Endothelial cell of umbilical vein (primary cell): ENCODE measurements around the gene AMELX. TPM values are rescaled to one million over a fixed set of nuclear protein-coding genes. Genes with fewer than 3 reads are reported as not detected.

Source experiments
- BruUV-seq: library from RNA; stranded (reverse); fragments of 400-500 nt; replicated peaks from 2 replicates; lab custom pipeline; 2021; lab: Mats Ljungman, UMichigan
- CTCF ChIA-PET: fragments of 300-600, 350-600 bp; sonication (Branson Sonifier 250); formaldehyde crosslinking; loops from one replicate; lab custom pipeline; 2021; ENCODE audit warnings: antibody characterized with exemption, inconsistent platforms; lab: Charles Lee
- POLR2A ChIA-PET: fragments of 300-600, 350-600 bp; sonication (Branson Sonifier 250); formaldehyde crosslinking; loops from one replicate; lab custom pipeline; 2021; ENCODE audit warnings: antibody characterized with exemption, inconsistent platforms; lab: Charles Lee
- DNase-seq: peaks from one replicate; pipeline ENCODE4 v3.0.0-alpha.2; 2011; ENCODE audit warnings: low read depth, low spot score
- FAIRE-seq: peaks from 2 replicates; lab custom pipeline; 2011; peaks lifted over from hg19 to GRCh38; lab: Jason Lieb, UNC
- H2AFZ ChIP-seq: 2 replicates; pipeline ENCODE4 v1.6.0; 2012; ENCODE audit warnings: low read depth, low read length, control low read depth, inconsistent platforms
- H3K27ac ChIP-seq: 2 replicates; pipeline ENCODE4 v1.5.1; 2011; ENCODE audit warnings: low read depth, mild to moderate bottlenecking, control low read depth, low read length, moderate library complexity; ENCODE audit not compliant: insufficient read depth
- H3K27me3 ChIP-seq, 2 experiments: 2 replicates each; pipeline versions ENCODE4 v1.6.0 to v1.6.1; 2011; ENCODE audit warnings: low read length in 2 of 2, mixed read lengths in 1 of 2; ENCODE audit not compliant: control insufficient read depth in 2 of 2, insufficient read depth in 2 of 2
- H3K36me3 ChIP-seq, 2 experiments: 2 replicates in 1 of 2; 3 replicates in 1 of 2; pipeline ENCODE4 v1.5.1; 2011; ENCODE audit warnings: low read length in 2 of 2, mild to moderate bottlenecking in 1 of 2, moderate library complexity in 1 of 2; ENCODE audit not compliant: control insufficient read depth in 2 of 2, insufficient read depth in 2 of 2; ENCODE audit errors: extremely low read depth in 1 of 2
- H3K4me1 ChIP-seq: 3 replicates; pipeline ENCODE4 v1.5.1; 2011; ENCODE audit warnings: mild to moderate bottlenecking, low read length; ENCODE audit not compliant: control insufficient read depth, insufficient read depth; ENCODE audit errors: extremely low read depth
- H3K4me2 ChIP-seq: 2 replicates; pipeline ENCODE4 v1.6.1; 2011; ENCODE audit warnings: low read length, control low read depth, mixed read lengths; ENCODE audit not compliant: insufficient read depth
- H3K4me3 ChIP-seq, 3 experiments: fragments of 200-600 bp in 1 of 3; sonication (generic), shearing (Covaris generic) in 1 of 3; replicated peaks in 1 of 3; 2 replicates each; pipeline ENCODE4 v1.5.1; 2011 to 2016; ENCODE audit warnings: control low read depth in 3 of 3, low read length in 3 of 3, mild to moderate bottlenecking in 2 of 3, inconsistent platforms in 1 of 3, low read depth in 1 of 3, moderate library complexity in 1 of 3; ENCODE audit not compliant: insufficient read depth in 1 of 3
- H3K79me2 ChIP-seq: 2 replicates; pipeline ENCODE4 v1.6.0; 2012; ENCODE audit warnings: low read length, inconsistent platforms; ENCODE audit not compliant: control insufficient read depth, insufficient read depth
- H3K9ac ChIP-seq: replicated peaks from 2 replicates; pipeline ENCODE3; 2011; ENCODE audit warnings: low read length, control low read depth; ENCODE audit not compliant: insufficient read depth; ENCODE audit errors: extremely low read depth
- H3K9me1 ChIP-seq: replicated peaks from 3 replicates; pipeline ENCODE4 v1.6.0; 2011; ENCODE audit warnings: mild to moderate bottlenecking, low read length; ENCODE audit not compliant: control insufficient read depth, insufficient read depth; ENCODE audit errors: extremely low read depth
- H3K9me3 ChIP-seq: replicated peaks from 2 replicates; pipeline ENCODE4 v1.5.1; 2012; ENCODE audit warnings: low read length, inconsistent platforms; ENCODE audit not compliant: control insufficient read depth, insufficient read depth
- H4K20me1 ChIP-seq: replicated peaks from 2 replicates; pipeline ENCODE3; 2011; ENCODE audit warnings: mild to moderate bottlenecking, low read length; ENCODE audit not compliant: control insufficient read depth, insufficient read depth; ENCODE audit errors: extremely low read depth
- CTCF ChIP-seq, 2 donors: IDR thresholded peaks; 1 replicate in 1 of 2; 2 replicates in 1 of 2; pipeline ENCODE4 v1.5.1; 2011; ENCODE audit warnings: low read length in 2 of 2, mild to moderate bottlenecking in 2 of 2, moderate library complexity in 2 of 2, control low read depth in 1 of 2, inconsistent platforms in 1 of 2, low read depth in 1 of 2; ENCODE audit not compliant: insufficient read depth in 1 of 2; ENCODE audit errors: extremely low read depth in 1 of 2
- EZH2 ChIP-seq: IDR thresholded peaks from 2 replicates; pipeline ENCODE4 v1.6.1; 2012; ENCODE audit warnings: borderline replicate concordance, low read depth, mild to moderate bottlenecking, moderate library complexity, low read length, inconsistent platforms; ENCODE audit not compliant: severe bottlenecking
- FOS ChIP-seq: IDR thresholded peaks from 2 replicates; pipeline ENCODE4 v1.6.1; 2011; ENCODE audit warnings: mild to moderate bottlenecking, low read length, moderate library complexity, borderline replicate concordance; ENCODE audit not compliant: insufficient read depth
- GATA2 ChIP-seq: IDR thresholded peaks from 2 replicates; pipeline ENCODE4 v1.7.0; 2011; ENCODE audit warnings: low read depth, mild to moderate bottlenecking, moderate library complexity, mixed read lengths, low read length; ENCODE audit not compliant: insufficient read length, insufficient read depth
- JUN ChIP-seq: IDR thresholded peaks from 2 replicates; pipeline ENCODE4 v1.6.1; 2011; ENCODE audit warnings: borderline replicate concordance, low read depth; ENCODE audit not compliant: insufficient read length, insufficient read depth
- MAX ChIP-seq: IDR thresholded peaks from 2 replicates; pipeline ENCODE4 v1.6.1; 2011; ENCODE audit not compliant: insufficient read depth, insufficient read length
- MYC ChIP-seq: IDR thresholded peaks from one replicate; pipeline ENCODE4 v1.6.1; 2011; ENCODE audit warnings: mild to moderate bottlenecking, low read depth, low read length
- POLR2A ChIP-seq: IDR thresholded peaks from 2 replicates; pipeline ENCODE4 v1.6.1; 2012; ENCODE audit warnings: low read depth, mild to moderate bottlenecking, control low read depth, low read length
- POLR2AphosphoS5 ChIP-seq: IDR thresholded peaks from 2 replicates; pipeline ENCODE4 v1.6.1; 2012; ENCODE audit warnings: low read depth, mild to moderate bottlenecking, control low read depth, low read length, moderate library complexity; ENCODE audit not compliant: insufficient read depth
- dilution Hi-C: fragments of 300-500 bp; cut with MboI; formaldehyde crosslinking; loops from one replicate; pipeline ENCODE4 v1.15.0; 2019; ENCODE audit warnings: low sequenced_read_pairs; ENCODE audit not compliant: extremely low pct_ligation_motif_present
- intact Hi-C: fragments of 100-400 bp; cut with micrococcal nuclease; formaldehyde crosslinking; loops from one replicate; pipeline ENCODE4 v1.10.0; 2022
- polyA plus RNA-seq, 4 experiments: library from polyadenylated mRNA; depleted of rRNA in 3 of 4; stranded (reverse) in 3 of 4; unstranded in 1 of 4; fragments of >200 nt; gene quantifications; 2 replicates each; pipeline versions ENCODE4 v1.2.1 to v1.2.3, GENCODE V29; 2011 to 2012; ENCODE audit warnings: missing spikeins in 1 of 4
- total RNA-seq: library from RNA; stranded (reverse); gene quantifications from 2 replicates; pipeline ENCODE4 v1.2.3, GENCODE V29; 2021

The AMELX gene
- total and polyA plus RNA-seq, 2 donors (not counting 3 experiments of a cell fraction or from before 2014, with no cell fraction given), result not detected

GRCh38 chrX:11257711-11258110, 35.5 kb upstream of the AMELX start:
- Histone ChIP-seq H3K9ac (no peak overlapping the region), H3K4me3 (no peak overlapping the region), H3K27me3 (no peaks in the 10 kb centered on the region), H3K4me2 (no peak overlapping the region), H3K9me1 (no peaks in the 10 kb centered on the region), H2AFZ (no peak overlapping the region), H4K20me1 (no peaks in the 10 kb centered on the region), H3K4me1 (no peaks in the 10 kb centered on the region), H3K27ac (no peak overlapping the region), H3K36me3 (no peaks in the 10 kb centered on the region), H3K79me2 (no peaks in the 10 kb centered on the region), H3K9me3 (no peaks in the 10 kb centered on the region)
- TF ChIP-seq EZH2 (no peak), POLR2AphosphoS5 (no peak), FOS (no peak)
- intact Hi-C loops, result no loop called here
- CTCF ChIA-PET, result no interaction called here
- DNase-seq (no peak), FAIRE-seq (no peak)
- dilution Hi-C loops, result no loop called here
- BruUV-seq, result no TSS peak
- POLR2A ChIA-PET, result no interaction called here

GRCh38 chrX:11259437-11259836, 33.8 kb upstream of the AMELX start:
- H3K79me2 ChIP-seq, result no peaks in the 10 kb centered on the region
- CTCF ChIA-PET, result no interaction called here
- H3K27me3 ChIP-seq, result no peaks in the 10 kb centered on the region
- H3K4me3 ChIP-seq, result no peak overlapping the region
- H2AFZ ChIP-seq, result no peak overlapping the region
- no peak overlapping the region for H3K9ac ChIP-seq
- intact Hi-C loops, result no loop called here
- dilution Hi-C loops, result no loop called here
- POLR2A ChIA-PET, result no interaction called here
- H3K9me1 ChIP-seq, result no peaks in the 10 kb centered on the region
- H3K4me1 ChIP-seq, result no peaks in the 10 kb centered on the region
- H3K36me3 ChIP-seq, result no peaks in the 10 kb centered on the region
- no peak overlapping the region for H3K4me2 ChIP-seq
- no peak for TF ChIP-seq POLR2AphosphoS5
- TF ChIP-seq EZH2, result no peak
- TF ChIP-seq MAX, result no peak
- no peak for TF ChIP-seq CTCF (IDR thresholded peaks at IDR 0.05; ENCODE audit: extremely low read depth in 1 of 2, insufficient read depth in 1 of 2, low read depth in 1 of 2, low read length in 2 of 2)
- no peak for TF ChIP-seq FOS
- TF ChIP-seq POLR2A, result no peak
- TF ChIP-seq JUN, result no peak
- no peak for TF ChIP-seq GATA2
- TF ChIP-seq MYC, result no peak
- DNase-seq (no peak), FAIRE-seq (no peak)
- no peak overlapping the region for H3K27ac ChIP-seq
- H3K9me3 ChIP-seq, result no peaks in the 10 kb centered on the region
- BruUV-seq, result no TSS peak
- H4K20me1 ChIP-seq, result no peaks in the 10 kb centered on the region
